Loucy (cell line): Measurements from ENCODE around the gene FAM168A.

Experiments used
- EZH2phosphoT487 ChIP-seq: fragments of 200-600 bp; IDR thresholded peaks from 2 replicates; pipeline ENCODE4 v1.6.1; 2018; ENCODE audit warnings: antibody characterized with exemption, mild to moderate bottlenecking, moderate library complexity, borderline replicate concordance
- TF ChIP-seq, protein P1 (sequence below): fragments of 200-600 bp; sonication (generic); conservative IDR thresholded peaks from 2 replicates; pipeline ENCODE4 v1.5.1; 2014; ENCODE audit warnings: mild to moderate bottlenecking, antibody characterized with exemption, low read length

DNA sequence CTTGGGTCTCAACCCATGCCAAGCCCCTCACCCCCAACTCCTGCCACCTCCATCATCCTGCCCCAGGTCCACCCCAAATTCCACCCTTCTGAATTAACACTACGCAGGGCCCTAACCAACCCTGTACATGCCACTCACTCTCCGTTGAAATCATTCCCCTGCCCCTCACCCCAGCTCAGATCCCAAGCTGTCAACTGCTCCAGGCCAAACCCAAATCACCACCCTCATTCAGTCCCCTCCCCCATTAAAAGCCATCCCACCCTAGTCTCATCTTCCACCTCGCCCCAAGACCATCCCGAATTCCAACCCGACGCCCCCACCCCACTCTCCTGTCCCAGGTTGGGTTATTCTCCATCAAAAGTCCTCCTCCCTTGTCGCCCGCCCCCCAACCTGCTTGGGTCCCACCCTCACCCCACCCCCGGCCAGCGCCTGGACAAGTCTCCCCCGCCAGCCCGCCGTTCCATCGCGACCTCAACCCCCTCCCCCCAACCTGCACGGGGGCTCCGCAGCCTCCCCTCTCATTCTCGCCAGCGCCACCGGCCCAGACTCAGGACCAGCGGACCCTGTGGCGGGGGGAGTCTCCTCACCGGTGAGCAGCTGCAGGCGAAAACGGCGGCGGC lies 466 bp downstream of the FAM168A start:
- TF ChIP-seq, protein P1, sequence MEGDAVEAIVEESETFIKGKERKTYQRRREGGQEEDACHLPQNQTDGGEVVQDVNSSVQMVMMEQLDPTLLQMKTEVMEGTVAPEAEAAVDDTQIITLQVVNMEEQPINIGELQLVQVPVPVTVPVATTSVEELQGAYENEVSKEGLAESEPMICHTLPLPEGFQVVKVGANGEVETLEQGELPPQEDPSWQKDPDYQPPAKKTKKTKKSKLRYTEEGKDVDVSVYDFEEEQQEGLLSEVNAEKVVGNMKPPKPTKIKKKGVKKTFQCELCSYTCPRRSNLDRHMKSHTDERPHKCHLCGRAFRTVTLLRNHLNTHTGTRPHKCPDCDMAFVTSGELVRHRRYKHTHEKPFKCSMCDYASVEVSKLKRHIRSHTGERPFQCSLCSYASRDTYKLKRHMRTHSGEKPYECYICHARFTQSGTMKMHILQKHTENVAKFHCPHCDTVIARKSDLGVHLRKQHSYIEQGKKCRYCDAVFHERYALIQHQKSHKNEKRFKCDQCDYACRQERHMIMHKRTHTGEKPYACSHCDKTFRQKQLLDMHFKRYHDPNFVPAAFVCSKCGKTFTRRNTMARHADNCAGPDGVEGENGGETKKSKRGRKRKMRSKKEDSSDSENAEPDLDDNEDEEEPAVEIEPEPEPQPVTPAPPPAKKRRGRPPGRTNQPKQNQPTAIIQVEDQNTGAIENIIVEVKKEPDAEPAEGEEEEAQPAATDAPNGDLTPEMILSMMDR: no peak
- TF ChIP-seq EZH2phosphoT487: no peak
